Keratinocyte (primary cell): ENCODE measurements around the gene DGKE. TPM values are rescaled to one million over a fixed set of nuclear protein-coding genes. Genes with fewer than 3 reads are reported as not detected.

Experiments used
- DNase-seq: peaks from one replicate; pipeline ENCODE4 v3.0.0-alpha.2; 2011; ENCODE audit warnings: low read depth, missing footprints, low spot score
- FAIRE-seq: peaks from 2 replicates; lab custom pipeline; 2011; peaks lifted over from hg19 to GRCh38; lab: Jason Lieb, UNC
- H2AFZ ChIP-seq: 2 replicates; pipeline ENCODE4 v1.6.0; 2012; ENCODE audit warnings: low read length, control low read depth, inconsistent platforms; ENCODE audit not compliant: control insufficient read depth
- H3K27ac ChIP-seq: 2 replicates; pipeline ENCODE4 v1.5.1; 2011; ENCODE audit warnings: low read length; ENCODE audit not compliant: control insufficient read depth, insufficient read depth
- H3K27me3 ChIP-seq: 3 replicates; pipeline ENCODE4 v1.6.0; 2011; ENCODE audit warnings: low read length; ENCODE audit not compliant: control insufficient read depth, insufficient read depth; ENCODE audit errors: extremely low read depth
- H3K36me3 ChIP-seq, 2 experiments: 2 replicates in 1 of 2; 3 replicates in 1 of 2; pipeline ENCODE4 v1.5.1; 2011; ENCODE audit warnings: low read length in 2 of 2, mild to moderate bottlenecking in 1 of 2; ENCODE audit not compliant: control insufficient read depth in 2 of 2, insufficient read depth in 2 of 2; ENCODE audit errors: extremely low read depth in 1 of 2
- H3K4me1 ChIP-seq: 3 replicates; pipeline ENCODE4 v1.5.1; 2011; ENCODE audit warnings: low read length; ENCODE audit not compliant: control insufficient read depth, insufficient read depth; ENCODE audit errors: extremely low read depth
- H3K4me2 ChIP-seq: 3 replicates; pipeline ENCODE4 v1.6.0; 2011; ENCODE audit warnings: low read depth, low read length; ENCODE audit not compliant: control insufficient read depth, insufficient read depth; ENCODE audit errors: extremely low read depth
- H3K4me3 ChIP-seq, 3 experiments: fragments of 200-600 bp in 1 of 3; sonication (generic) in 1 of 3; 2 replicates in 2 of 3; 3 replicates in 1 of 3; pipeline ENCODE4 v1.5.1; 2011 to 2016; ENCODE audit warnings: low read length in 3 of 3, mild to moderate bottlenecking in 3 of 3, control low read depth in 2 of 3, inconsistent platforms in 1 of 3, low read depth in 1 of 3, mixed read lengths in 1 of 3, mixed run types in 1 of 3, moderate library complexity in 1 of 3; ENCODE audit not compliant: control insufficient read depth in 2 of 3, insufficient read depth in 2 of 3; ENCODE audit errors: extremely low read depth in 1 of 3
- H3K79me2 ChIP-seq: 2 replicates; pipeline ENCODE4 v1.6.0; 2012; ENCODE audit warnings: low read length; ENCODE audit not compliant: control insufficient read depth, insufficient read depth
- H3K9ac ChIP-seq: 3 replicates; pipeline ENCODE4 v1.6.0; 2011; ENCODE audit warnings: low read length; ENCODE audit not compliant: control insufficient read depth, insufficient read depth; ENCODE audit errors: extremely low read depth
- H3K9me1 ChIP-seq: 3 replicates; pipeline ENCODE4 v1.6.0; 2011; ENCODE audit warnings: low read length; ENCODE audit not compliant: control insufficient read depth, insufficient read depth; ENCODE audit errors: extremely low read depth
- H3K9me3 ChIP-seq: 2 replicates; pipeline ENCODE4 v1.5.1; 2012; ENCODE audit warnings: low read depth, low read length; ENCODE audit not compliant: control insufficient read depth
- H4K20me1 ChIP-seq: 3 replicates; pipeline ENCODE4 v1.6.0; 2011; ENCODE audit warnings: low read length; ENCODE audit not compliant: control insufficient read depth, insufficient read depth; ENCODE audit errors: extremely low read depth
- EZH2 ChIP-seq: IDR thresholded peaks from one replicate; pipeline ENCODE4 v1.6.1; 2012; ENCODE audit warnings: inconsistent platforms, mild to moderate bottlenecking, low read length, moderate library complexity
- dilution Hi-C: fragments of 300-500 bp; cut with MboI; formaldehyde crosslinking; loops from one replicate; pipeline ENCODE4 v1.7.0; 2020; ENCODE audit warnings: low sequenced_read_pairs; ENCODE audit not compliant: extremely low pct_ligation_motif_present
- polyA plus RNA-seq, 5 experiments: library from polyadenylated mRNA; depleted of rRNA in 3 of 5; stranded (reverse) in 3 of 5; stranded (forward) in 1 of 5; unstranded in 1 of 5; fragments of >200 nt; gene quantifications; 1 replicate in 1 of 5; 2 replicates in 3 of 5; 3 replicates in 1 of 5; pipeline versions ENCODE4 v1.2.1 to v1.2.3, GENCODE V29; 2011 to 2012; ENCODE audit warnings: missing spikeins in 2 of 5, low read depth in 1 of 5, low replicate concordance in 1 of 5
- TF ChIP-seq, protein P1 (sequence below), 3 experiments: IDR thresholded peaks in 1 of 3; conservative IDR thresholded peaks in 1 of 3; optimal IDR thresholded peaks in 1 of 3; 2 replicates in 2 of 3; 3 replicates in 1 of 3; pipeline versions ENCODE3 to v1.5.1; 2011; ENCODE audit warnings: low read length in 3 of 3, mild to moderate bottlenecking in 3 of 3, moderate library complexity in 2 of 3, control low read depth in 1 of 3, inconsistent platforms in 1 of 3; ENCODE audit not compliant: insufficient read depth in 2 of 3; ENCODE audit errors: extremely low read depth in 1 of 3

The DGKE gene
- polyA plus RNA-seq, 1 donor (not counting 4 experiments of a cell fraction or from before 2014, with no cell fraction given): 4.7 TPM

- H2AFZ ChIP-seq: no peak overlapping the region
- H3K9me3 ChIP-seq: no peaks in the 10 kb centered on the region
- H3K4me3 ChIP-seq: no peak overlapping the region
- H3K36me3 ChIP-seq: peaks cover 19 to 68% of the 10 kb centered on the region in 2 experiments
- H4K20me1 ChIP-seq: no peaks in the 10 kb centered on the region
- H3K4me1 ChIP-seq: peaks cover 27% of the 10 kb centered on the region
- no peak overlapping the region for H3K27ac ChIP-seq
- no peaks in the 10 kb centered on the region for H3K9me1 ChIP-seq
- dilution Hi-C loops: no loop called here
- no peak overlapping the region for H3K9ac ChIP-seq
- no peak overlapping the region for H3K4me2 ChIP-seq
- H3K79me2 ChIP-seq: peaks cover 63% of the 10 kb centered on the region
- H3K27me3 ChIP-seq: no peaks in the 10 kb centered on the region
- DNase-seq: no peak
- TF ChIP-seq, protein P1, sequence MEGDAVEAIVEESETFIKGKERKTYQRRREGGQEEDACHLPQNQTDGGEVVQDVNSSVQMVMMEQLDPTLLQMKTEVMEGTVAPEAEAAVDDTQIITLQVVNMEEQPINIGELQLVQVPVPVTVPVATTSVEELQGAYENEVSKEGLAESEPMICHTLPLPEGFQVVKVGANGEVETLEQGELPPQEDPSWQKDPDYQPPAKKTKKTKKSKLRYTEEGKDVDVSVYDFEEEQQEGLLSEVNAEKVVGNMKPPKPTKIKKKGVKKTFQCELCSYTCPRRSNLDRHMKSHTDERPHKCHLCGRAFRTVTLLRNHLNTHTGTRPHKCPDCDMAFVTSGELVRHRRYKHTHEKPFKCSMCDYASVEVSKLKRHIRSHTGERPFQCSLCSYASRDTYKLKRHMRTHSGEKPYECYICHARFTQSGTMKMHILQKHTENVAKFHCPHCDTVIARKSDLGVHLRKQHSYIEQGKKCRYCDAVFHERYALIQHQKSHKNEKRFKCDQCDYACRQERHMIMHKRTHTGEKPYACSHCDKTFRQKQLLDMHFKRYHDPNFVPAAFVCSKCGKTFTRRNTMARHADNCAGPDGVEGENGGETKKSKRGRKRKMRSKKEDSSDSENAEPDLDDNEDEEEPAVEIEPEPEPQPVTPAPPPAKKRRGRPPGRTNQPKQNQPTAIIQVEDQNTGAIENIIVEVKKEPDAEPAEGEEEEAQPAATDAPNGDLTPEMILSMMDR (optimal IDR thresholded peaks at IDR 0.05 in 1 of 3, IDR thresholded peaks at IDR 0.05 in 1 of 3, conservative IDR thresholded peaks at IDR 0.05 in 1 of 3; ENCODE audit: extremely low read depth in 1 of 3, insufficient read depth in 2 of 3, low read length in 3 of 3): no peak
- TF ChIP-seq EZH2: no peak
- no peak for FAIRE-seq
Observed at GRCh38 chr17:56908001-56908542, 74.1 kb downstream of the DGKE start.

DNA sequence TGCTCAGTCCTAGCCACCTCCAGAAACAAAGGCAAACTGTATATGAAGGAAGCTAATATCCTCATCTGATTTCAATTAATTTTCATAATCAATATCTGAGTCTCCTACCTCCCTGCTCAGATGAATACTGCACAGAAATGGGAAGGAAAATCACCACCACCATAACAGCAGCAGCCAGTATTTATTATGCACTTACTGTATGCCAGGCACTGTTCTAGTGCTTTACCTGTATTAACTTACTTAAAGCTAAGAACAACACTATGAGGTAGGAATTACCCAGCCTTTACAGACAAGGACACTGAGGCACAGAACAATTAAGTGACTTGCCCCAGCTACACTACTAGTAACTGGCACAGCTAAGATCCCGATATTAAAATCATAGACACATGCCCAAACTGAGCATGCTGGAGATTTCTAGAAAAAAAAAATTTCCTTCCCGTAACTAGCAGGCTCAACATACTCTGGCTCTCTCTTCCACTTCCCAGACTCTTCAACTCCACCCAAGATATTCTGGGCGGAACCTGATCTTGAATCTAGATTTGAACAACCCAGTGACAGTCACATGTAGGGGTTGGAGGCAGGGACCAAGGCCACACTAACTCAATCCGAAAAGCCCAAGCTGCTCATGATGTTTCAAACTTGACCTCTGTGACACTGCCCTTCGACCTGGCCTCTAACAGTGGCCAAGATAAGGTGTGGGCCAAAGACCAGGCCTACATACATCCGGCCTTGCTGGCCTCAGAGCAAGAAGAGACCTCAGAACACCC lies 76.0 kb downstream of the DGKE start:
- Histone ChIP-seq H3K4me2 (peak overlapping the region; percentile 97), H3K79me2 (peaks cover 70% of the 10 kb centered on the region), H3K4me1 (peaks cover 27% of the 10 kb centered on the region), H4K20me1 (no peaks in the 10 kb centered on the region), H3K4me3 (peak overlapping the region in 2 of 3 experiments; percentile 20 to 58), H3K27ac (no peak overlapping the region), H3K9me3 (no peaks in the 10 kb centered on the region), H2AFZ (no peak overlapping the region), H3K36me3 (peaks cover 9 to 50% of the 10 kb centered on the region in 2 experiments), H3K27me3 (no peaks in the 10 kb centered on the region), H3K9me1 (no peaks in the 10 kb centered on the region), H3K9ac (peak overlapping the region; percentile 46)
- no peak for TF ChIP-seq EZH2
- TF ChIP-seq, protein P1 (optimal IDR thresholded peaks at IDR 0.05 in 1 of 3, IDR thresholded peaks at IDR 0.05 in 1 of 3, conservative IDR thresholded peaks at IDR 0.05 in 1 of 3; ENCODE audit: extremely low read depth in 1 of 3, insufficient read depth in 2 of 3, low read length in 3 of 3): no peak
- DNase-seq (no peak), FAIRE-seq (no peak)
- dilution Hi-C loops: no loop called here
